HEK293 (cell line): Measurements from ENCODE around the gene PLEKHG1.

ENCODE experiments used
- ZBTB8A ChIP-seq: fragments of 450-650 bp; formaldehyde crosslinking; IDR thresholded peaks from 2 replicates; pipeline ENCODE4 v1.5.1; 2016; ENCODE audit warnings: missing biosample characterization, missing genetic modification characterization
- ZNF184 ChIP-seq: fragments of 450-650 bp; IDR thresholded peaks from 2 replicates; pipeline ENCODE4 v1.5.1; 2018; ENCODE audit warnings: missing biosample characterization, mild to moderate bottlenecking, missing genetic modification characterization
- ZNF626 ChIP-seq: fragments of 450-650 bp; sonication (Bioruptor Pico); formaldehyde crosslinking; IDR thresholded peaks from 2 replicates; pipeline ENCODE4 v1.5.1; 2018; ENCODE audit warnings: missing biosample characterization, missing genetic modification characterization, inconsistent platforms
- ZNF791 ChIP-seq: fragments of 450-650 bp; formaldehyde crosslinking; IDR thresholded peaks from 2 replicates; pipeline ENCODE4 v1.5.1; 2016; ENCODE audit warnings: missing biosample characterization, missing genetic modification characterization
- TF ChIP-seq, protein P1 (sequence below): fragments of 450-650 bp; formaldehyde crosslinking; IDR thresholded peaks from 2 replicates; pipeline ENCODE4 v1.5.1; 2016; ENCODE audit warnings: missing biosample characterization, missing genetic modification characterization
- TF ChIP-seq, protein P2 (sequence below): fragments of 450-650 bp; formaldehyde crosslinking; IDR thresholded peaks from 2 replicates; pipeline ENCODE4 v1.5.1; 2017; ENCODE audit warnings: missing biosample characterization, missing genetic modification characterization

DNA sequence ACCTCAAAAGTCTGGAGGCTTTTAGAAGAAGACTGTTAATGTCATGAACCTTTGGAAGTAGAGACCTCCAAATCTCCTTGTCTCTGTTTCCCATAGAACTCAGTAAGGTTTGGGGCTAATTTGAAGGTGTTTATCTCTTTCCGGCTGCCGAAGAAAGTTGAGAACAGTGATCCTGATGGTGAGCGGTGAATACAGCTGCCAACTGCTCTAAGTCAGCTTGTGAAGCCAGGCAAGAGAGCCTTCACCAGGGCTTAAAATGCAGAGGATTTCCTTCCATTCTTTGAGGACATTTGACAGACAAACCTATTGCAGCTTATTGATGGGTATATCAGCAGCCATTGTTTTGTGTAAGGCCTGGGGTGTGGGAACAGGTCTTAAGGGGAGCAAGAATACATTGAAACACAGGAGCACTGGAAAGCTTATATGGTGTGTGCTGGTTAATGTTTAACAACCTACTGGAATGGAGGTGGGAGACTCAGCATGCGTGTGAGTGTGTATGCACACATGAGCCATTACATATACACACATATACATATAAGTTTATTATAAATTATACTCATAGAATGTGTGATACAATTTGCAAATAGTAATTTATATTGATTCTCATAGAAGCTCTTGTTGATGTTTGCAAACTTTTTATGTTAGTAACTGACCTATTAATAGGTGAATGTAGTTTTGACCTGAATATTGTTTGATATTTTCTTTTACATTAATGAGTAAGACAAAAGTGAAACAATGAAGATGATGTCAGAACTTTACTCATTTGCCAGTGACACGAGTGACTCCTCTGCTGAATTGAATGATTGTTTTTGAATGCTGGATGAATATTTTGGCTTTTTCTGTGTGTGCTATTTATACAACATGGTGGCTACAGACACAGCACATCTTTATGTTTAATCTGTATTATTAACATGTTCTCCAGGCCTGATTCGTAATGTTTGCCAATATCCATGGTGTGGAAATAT lies 18.1 kb downstream of the PLEKHG1 start:
- TF ChIP-seq, protein P1, sequence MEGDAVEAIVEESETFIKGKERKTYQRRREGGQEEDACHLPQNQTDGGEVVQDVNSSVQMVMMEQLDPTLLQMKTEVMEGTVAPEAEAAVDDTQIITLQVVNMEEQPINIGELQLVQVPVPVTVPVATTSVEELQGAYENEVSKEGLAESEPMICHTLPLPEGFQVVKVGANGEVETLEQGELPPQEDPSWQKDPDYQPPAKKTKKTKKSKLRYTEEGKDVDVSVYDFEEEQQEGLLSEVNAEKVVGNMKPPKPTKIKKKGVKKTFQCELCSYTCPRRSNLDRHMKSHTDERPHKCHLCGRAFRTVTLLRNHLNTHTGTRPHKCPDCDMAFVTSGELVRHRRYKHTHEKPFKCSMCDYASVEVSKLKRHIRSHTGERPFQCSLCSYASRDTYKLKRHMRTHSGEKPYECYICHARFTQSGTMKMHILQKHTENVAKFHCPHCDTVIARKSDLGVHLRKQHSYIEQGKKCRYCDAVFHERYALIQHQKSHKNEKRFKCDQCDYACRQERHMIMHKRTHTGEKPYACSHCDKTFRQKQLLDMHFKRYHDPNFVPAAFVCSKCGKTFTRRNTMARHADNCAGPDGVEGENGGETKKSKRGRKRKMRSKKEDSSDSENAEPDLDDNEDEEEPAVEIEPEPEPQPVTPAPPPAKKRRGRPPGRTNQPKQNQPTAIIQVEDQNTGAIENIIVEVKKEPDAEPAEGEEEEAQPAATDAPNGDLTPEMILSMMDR (tag by site-specific recombination): no peak
- TF ChIP-seq, protein P2, sequence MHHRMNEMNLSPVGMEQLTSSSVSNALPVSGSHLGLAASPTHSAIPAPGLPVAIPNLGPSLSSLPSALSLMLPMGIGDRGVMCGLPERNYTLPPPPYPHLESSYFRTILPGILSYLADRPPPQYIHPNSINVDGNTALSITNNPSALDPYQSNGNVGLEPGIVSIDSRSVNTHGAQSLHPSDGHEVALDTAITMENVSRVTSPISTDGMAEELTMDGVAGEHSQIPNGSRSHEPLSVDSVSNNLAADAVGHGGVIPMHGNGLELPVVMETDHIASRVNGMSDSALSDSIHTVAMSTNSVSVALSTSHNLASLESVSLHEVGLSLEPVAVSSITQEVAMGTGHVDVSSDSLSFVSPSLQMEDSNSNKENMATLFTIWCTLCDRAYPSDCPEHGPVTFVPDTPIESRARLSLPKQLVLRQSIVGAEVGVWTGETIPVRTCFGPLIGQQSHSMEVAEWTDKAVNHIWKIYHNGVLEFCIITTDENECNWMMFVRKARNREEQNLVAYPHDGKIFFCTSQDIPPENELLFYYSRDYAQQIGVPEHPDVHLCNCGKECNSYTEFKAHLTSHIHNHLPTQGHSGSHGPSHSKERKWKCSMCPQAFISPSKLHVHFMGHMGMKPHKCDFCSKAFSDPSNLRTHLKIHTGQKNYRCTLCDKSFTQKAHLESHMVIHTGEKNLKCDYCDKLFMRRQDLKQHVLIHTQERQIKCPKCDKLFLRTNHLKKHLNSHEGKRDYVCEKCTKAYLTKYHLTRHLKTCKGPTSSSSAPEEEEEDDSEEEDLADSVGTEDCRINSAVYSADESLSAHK (tag by site-specific recombination): no peak
- TF ChIP-seq ZNF184 (tag by site-specific recombination): no peak
- TF ChIP-seq ZNF791 (tag by site-specific recombination): no peak
- TF ChIP-seq ZNF626 (tag by site-specific recombination): no peak
- TF ChIP-seq ZBTB8A (tag by site-specific recombination): no peak
